ENCODE data around the gene ZNRD2.

DNA sequence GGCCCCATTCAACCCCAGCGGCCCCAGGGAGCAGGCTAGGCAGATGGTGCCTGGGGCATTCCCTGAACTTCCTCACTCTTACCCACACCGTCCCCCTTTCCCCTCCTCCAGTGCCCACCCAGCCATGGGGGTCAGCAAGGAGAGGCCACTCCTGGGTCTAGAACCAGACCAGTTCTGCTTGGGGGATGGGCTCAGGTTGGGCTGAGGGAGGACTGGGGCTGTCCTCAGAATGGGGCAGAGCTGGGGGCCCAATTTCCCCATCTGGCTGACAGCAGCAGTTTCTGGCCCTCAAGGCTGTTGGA is 33.0 kb upstream of the ZNRD2 start:
- TF ChIP-seq POLR2A (IDR thresholded peaks at IDR 0.05) (no peak), CTCF (IDR thresholded peaks at IDR 0.05) (no peak)
